Panc1 (cell line): ENCODE data around the gene FUT8. TPM values are rescaled to one million over a fixed set of nuclear protein-coding genes. Genes with fewer than 3 reads are reported as not detected.

Experiments used
- ATAC-seq: fragments of 200-7000 bp; cut with Tn5 transposase; 2 replicates; pipeline ENCODE4 v1.9.1; 2020; ENCODE audit warnings: mild to moderate bottlenecking, moderate library complexity
- BruUV-seq: library from RNA; stranded (reverse); fragments of 400-500 nt; replicated peaks from 2 replicates; lab custom pipeline; 2021; lab: Mats Ljungman, UMichigan
- CTCF ChIA-PET: fragments of 300-600 bp; sonication (Branson Sonifier 250); formaldehyde crosslinking; loops from one replicate; lab custom pipeline; 2022; ENCODE audit warnings: antibody characterized with exemption; lab: Charles Lee
- POLR2A ChIA-PET: fragments of 300-600 bp; sonication (Branson Sonifier 250); formaldehyde crosslinking; loops from one replicate; lab custom pipeline; 2022; ENCODE audit warnings: antibody characterized with exemption; lab: Charles Lee
- DNase-seq: peaks from one replicate; pipeline ENCODE4 v3.0.0-alpha.2; 2010; ENCODE audit warnings: low read depth, low spot score
- H3K27ac ChIP-seq: 2 replicates; pipeline ENCODE4 v1.5.1; 2011; ENCODE audit warnings: mild to moderate bottlenecking, low read length, inconsistent platforms
- H3K27me3 ChIP-seq: fragments of 200-500 bp; sonication (Bioruptor generic); 2 replicates; pipeline ENCODE4 v1.6.0; 2014; ENCODE audit warnings: low read length, inconsistent platforms; ENCODE audit not compliant: control insufficient read depth, insufficient read depth
- H3K36me3 ChIP-seq: fragments of 200-500 bp; sonication (Bioruptor generic); 2 replicates; pipeline ENCODE4 v1.5.1; 2014; ENCODE audit warnings: inconsistent platforms, mild to moderate bottlenecking, low read length, moderate library complexity; ENCODE audit not compliant: control insufficient read depth, insufficient read depth
- H3K4me1 ChIP-seq: 2 replicates; pipeline ENCODE4 v1.5.1; 2011; ENCODE audit warnings: inconsistent platforms, mild to moderate bottlenecking, low read length, moderate library complexity; ENCODE audit not compliant: control insufficient read depth, insufficient read depth
- H3K4me3 ChIP-seq, 2 experiments: 2 replicates each; pipeline ENCODE4 v1.5.1; 2011 to 2012; ENCODE audit warnings: low read depth in 2 of 2, low read length in 2 of 2, mild to moderate bottlenecking in 2 of 2, inconsistent platforms in 1 of 2, moderate library complexity in 1 of 2
- H3K9me3 ChIP-seq: fragments of 200-500 bp; sonication (Bioruptor generic); 2 replicates; pipeline ENCODE4 v1.5.1; 2014; ENCODE audit warnings: low read depth, mild to moderate bottlenecking, inconsistent platforms, low read length, moderate library complexity; ENCODE audit not compliant: control insufficient read depth, insufficient read depth
- CTCF ChIP-seq: fragments of 450-650 bp; IDR thresholded peaks from 2 replicates; pipeline ENCODE4 v1.5.1; 2017; ENCODE audit warnings: mild to moderate bottlenecking
- POLR2AphosphoS5 ChIP-seq: IDR thresholded peaks from 2 replicates; pipeline ENCODE4 v1.6.1; 2012; ENCODE audit warnings: mild to moderate bottlenecking, low read depth, low read length, moderate library complexity
- REST ChIP-seq, 2 experiments: IDR thresholded peaks; 2 replicates each; pipeline ENCODE4 v1.6.1; 2011 to 2012; ENCODE audit warnings: low read depth in 2 of 2, control low read depth in 1 of 2, low read length in 1 of 2, mild to moderate bottlenecking in 1 of 2, moderate library complexity in 1 of 2; ENCODE audit not compliant: insufficient read depth in 1 of 2
- SIN3A ChIP-seq: IDR thresholded peaks from 2 replicates; pipeline ENCODE4 v1.6.1; 2012; ENCODE audit warnings: low read depth, mild to moderate bottlenecking, low read length, moderate library complexity, borderline replicate concordance; ENCODE audit not compliant: insufficient read depth
- TCF7L2 ChIP-seq: IDR thresholded peaks from 2 replicates; pipeline ENCODE4 v1.6.1; 2011; ENCODE audit warnings: mild to moderate bottlenecking, low read depth, low read length, inconsistent platforms
- in situ Hi-C: cut with HindIII; loops from 2 replicates; pipeline ENCODE4 v1.10.0; 2016; ENCODE audit warnings: low sequenced_read_pairs, low pct_unique_long_range_greater_than_20kb
- intact Hi-C: fragments of 100-400 bp; cut with micrococcal nuclease; formaldehyde crosslinking; loops from one replicate; pipeline ENCODE4 v1.10.0; 2022; ENCODE audit not compliant: unreplicated experiment
- total RNA-seq: library from RNA; stranded (reverse); gene quantifications from one replicate; pipeline ENCODE4 v1.2.1, GENCODE V29; 2021; ENCODE audit not compliant: unreplicated experiment

FUT8 gene
- total RNA-seq, 1 experiment from 2014 or later = 31.4 TPM

GRCh38 chr14:65623759-65624158, 211.2 kb downstream of the FUT8 start:
- Histone ChIP-seq H3K9me3 (no peaks in the 10 kb centered on the region), H3K27ac (no peak overlapping the region), H3K4me3 (no peak overlapping the region), H3K36me3 (no peaks in the 10 kb centered on the region), H3K4me1 (no peaks in the 10 kb centered on the region), H3K27me3 (no peaks in the 10 kb centered on the region)
- no peak for DNase-seq
- POLR2A ChIA-PET = no interaction called here
- CTCF ChIA-PET = no interaction called here
- in situ Hi-C loops = no loop called here
- no peak for TF ChIP-seq POLR2AphosphoS5
- TF ChIP-seq TCF7L2 = no peak
- TF ChIP-seq REST (IDR thresholded peaks at IDR 0.05; ENCODE audit: insufficient read depth in 1 of 2, low read depth in 2 of 2, low read length in 1 of 2) = no peak
- no peak for TF ChIP-seq SIN3A
- no peak for TF ChIP-seq CTCF
- intact Hi-C loops = no loop called here
- no peak for ATAC-seq
- no TSS peak for BruUV-seq

GRCh38 chr14:65627315-65627714, 214.8 kb downstream of the FUT8 start:
- ChIA-PET POLR2A (interaction anchor here (0.6 kb wide), 1 partner anchor 456 kb away, joined by 10 read pairs; no protein-coding TSS in a partner anchor), CTCF (no interaction called here)
- no peak for ATAC-seq
- intact Hi-C loops = no loop called here
- no peak for TF ChIP-seq REST (IDR thresholded peaks at IDR 0.05; ENCODE audit: insufficient read depth in 1 of 2, low read depth in 2 of 2, low read length in 1 of 2)
- no peak for TF ChIP-seq POLR2AphosphoS5
- no peak for TF ChIP-seq SIN3A
- TF ChIP-seq TCF7L2 = no peak
- no peak for TF ChIP-seq CTCF
- Histone ChIP-seq H3K36me3 (no peaks in the 10 kb centered on the region), H3K4me3 (no peak overlapping the region), H3K27ac (no peak overlapping the region), H3K9me3 (no peaks in the 10 kb centered on the region), H3K4me1 (no peaks in the 10 kb centered on the region), H3K27me3 (no peaks in the 10 kb centered on the region)
- no TSS peak for BruUV-seq
- DNase-seq = no peak
- in situ Hi-C loops = no loop called here
